ENCODE data around the gene PLIN4. TPM values are rescaled to one million over a fixed set of nuclear protein-coding genes. Genes with fewer than 3 reads are reported as not detected.

The PLIN4 gene
- total RNA-seq, 2 donors from 2014 or later, result 3.4 to 7.1 TPM

DNA sequence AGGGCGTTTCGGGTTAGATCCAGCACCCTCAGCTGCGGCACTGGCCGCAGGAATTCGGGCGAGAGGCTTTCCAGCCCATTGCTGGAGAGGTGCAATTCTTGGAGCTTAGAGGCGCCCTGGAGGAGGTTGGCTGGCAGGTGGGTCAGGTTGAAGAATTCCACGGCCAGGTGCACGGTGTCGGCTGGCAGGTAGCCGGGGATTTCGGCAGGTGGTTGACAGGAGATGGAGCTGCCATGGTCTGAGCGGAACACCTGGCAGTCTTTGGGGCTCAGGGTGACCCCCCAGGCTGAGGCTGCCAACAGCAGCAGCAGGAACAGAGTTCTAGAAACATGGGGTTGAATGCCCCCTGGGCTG lies 20.3 kb upstream of the PLIN4 start:
- ATAC-seq (ENCODE audit: insufficient number of reproducible peaks, low FRiP score, low read depth) (no peak), DNase-seq (ENCODE audit: low spot score) (no peak)
- H3K27me3 ChIP-seq (replicated peaks; ENCODE audit: insufficient read depth), result no peaks in the 10 kb centered on the region
- peaks cover 5% of the 10 kb centered on the region for H3K9me3 ChIP-seq
- H3K36me3 ChIP-seq, result no peaks in the 10 kb centered on the region
- H3K4me3 ChIP-seq, result no peak overlapping the region
- TF ChIP-seq, protein P1, sequence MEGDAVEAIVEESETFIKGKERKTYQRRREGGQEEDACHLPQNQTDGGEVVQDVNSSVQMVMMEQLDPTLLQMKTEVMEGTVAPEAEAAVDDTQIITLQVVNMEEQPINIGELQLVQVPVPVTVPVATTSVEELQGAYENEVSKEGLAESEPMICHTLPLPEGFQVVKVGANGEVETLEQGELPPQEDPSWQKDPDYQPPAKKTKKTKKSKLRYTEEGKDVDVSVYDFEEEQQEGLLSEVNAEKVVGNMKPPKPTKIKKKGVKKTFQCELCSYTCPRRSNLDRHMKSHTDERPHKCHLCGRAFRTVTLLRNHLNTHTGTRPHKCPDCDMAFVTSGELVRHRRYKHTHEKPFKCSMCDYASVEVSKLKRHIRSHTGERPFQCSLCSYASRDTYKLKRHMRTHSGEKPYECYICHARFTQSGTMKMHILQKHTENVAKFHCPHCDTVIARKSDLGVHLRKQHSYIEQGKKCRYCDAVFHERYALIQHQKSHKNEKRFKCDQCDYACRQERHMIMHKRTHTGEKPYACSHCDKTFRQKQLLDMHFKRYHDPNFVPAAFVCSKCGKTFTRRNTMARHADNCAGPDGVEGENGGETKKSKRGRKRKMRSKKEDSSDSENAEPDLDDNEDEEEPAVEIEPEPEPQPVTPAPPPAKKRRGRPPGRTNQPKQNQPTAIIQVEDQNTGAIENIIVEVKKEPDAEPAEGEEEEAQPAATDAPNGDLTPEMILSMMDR (IDR thresholded peaks at IDR 0.05), result no peak
- peaks cover 0 to 11% of the 10 kb centered on the region in 2 donors for H3K4me1 ChIP-seq (ENCODE audit: control insufficient read depth in 1 of 2, low read depth in 2 of 2)
- no peak overlapping the region for H3K27ac ChIP-seq

DNA sequence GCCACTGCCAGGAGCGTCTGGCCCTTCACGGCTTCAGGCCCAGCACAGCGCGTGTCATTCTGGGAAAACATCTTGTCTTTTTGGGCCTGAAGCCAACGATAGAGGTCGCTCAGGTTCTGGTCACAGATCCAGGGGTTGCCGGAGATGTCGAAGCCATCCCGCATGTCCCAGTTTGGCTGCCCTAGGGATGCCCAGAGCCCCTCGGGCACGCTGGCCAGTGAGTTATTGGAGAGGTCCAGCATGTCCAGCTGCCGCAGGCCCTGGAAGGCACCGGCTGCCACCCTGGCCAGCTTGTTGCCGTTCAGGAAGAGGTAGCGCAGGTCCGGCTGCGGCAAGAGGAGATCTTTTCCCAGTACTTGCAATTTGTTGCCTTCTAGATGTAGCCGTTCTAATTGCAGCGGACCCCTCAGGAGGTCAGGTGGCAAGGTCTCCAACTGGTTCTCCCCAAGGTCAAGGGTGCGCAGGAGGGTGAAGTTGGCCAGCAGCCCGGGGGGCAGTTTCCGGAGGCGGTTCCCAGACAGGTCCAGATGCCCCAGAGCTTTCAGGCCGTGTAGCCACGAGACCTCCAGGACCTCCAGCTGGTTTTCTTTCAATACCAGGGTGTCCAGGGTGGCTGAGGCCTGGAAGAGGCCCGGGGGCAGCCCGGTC lies 19.8 kb upstream of the PLIN4 start:
- Histone ChIP-seq H3K27ac (no peak overlapping the region), H3K4me1 (ENCODE audit: control insufficient read depth in 1 of 2, low read depth in 2 of 2) (peaks cover 0 to 11% of the 10 kb centered on the region in 2 donors), H3K4me3 (no peak overlapping the region), H3K9me3 (peaks cover 5% of the 10 kb centered on the region), H3K27me3 (replicated peaks; ENCODE audit: insufficient read depth) (no peaks in the 10 kb centered on the region), H3K36me3 (no peaks in the 10 kb centered on the region)
- ATAC-seq (ENCODE audit: insufficient number of reproducible peaks, low FRiP score, low read depth) (no peak), DNase-seq (ENCODE audit: low spot score) (no peak)
- TF ChIP-seq, protein P1 (IDR thresholded peaks at IDR 0.05), result no peak

DNA sequence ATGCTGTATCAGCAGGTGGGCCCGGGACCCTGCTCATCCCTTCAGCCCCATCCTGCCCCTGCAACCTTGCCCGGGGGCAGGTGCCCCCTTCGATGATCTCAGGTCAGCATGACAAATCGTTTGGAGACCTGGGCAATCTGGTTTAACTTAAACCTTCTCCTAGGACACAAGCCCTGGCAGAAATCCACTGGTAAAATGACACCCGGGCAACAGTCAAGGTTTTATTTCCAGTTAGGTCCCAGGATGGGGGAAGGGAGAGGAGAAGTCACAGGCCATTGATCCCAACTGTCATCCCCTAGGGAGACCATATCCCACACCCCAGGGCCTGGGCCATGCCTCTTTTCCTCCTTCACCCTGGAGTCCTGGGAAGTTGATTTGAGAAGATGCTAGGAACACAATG lies 18.5 kb upstream of the PLIN4 start:
- DNase-seq (ENCODE audit: low spot score) (no peak), ATAC-seq (ENCODE audit: insufficient number of reproducible peaks, low FRiP score, low read depth) (no peak)
- H3K36me3 ChIP-seq, result no peaks in the 10 kb centered on the region
- H3K27me3 ChIP-seq (replicated peaks; ENCODE audit: insufficient read depth), result no peaks in the 10 kb centered on the region
- TF ChIP-seq, protein P1 (IDR thresholded peaks at IDR 0.05), result no peak
- H3K4me3 ChIP-seq, result no peak overlapping the region
- H3K27ac ChIP-seq, result no peak overlapping the region
- H3K9me3 ChIP-seq, result peaks cover 5% of the 10 kb centered on the region
- peaks cover 0 to 11% of the 10 kb centered on the region in 2 donors for H3K4me1 ChIP-seq (ENCODE audit: control insufficient read depth in 1 of 2, low read depth in 2 of 2)

DNA sequence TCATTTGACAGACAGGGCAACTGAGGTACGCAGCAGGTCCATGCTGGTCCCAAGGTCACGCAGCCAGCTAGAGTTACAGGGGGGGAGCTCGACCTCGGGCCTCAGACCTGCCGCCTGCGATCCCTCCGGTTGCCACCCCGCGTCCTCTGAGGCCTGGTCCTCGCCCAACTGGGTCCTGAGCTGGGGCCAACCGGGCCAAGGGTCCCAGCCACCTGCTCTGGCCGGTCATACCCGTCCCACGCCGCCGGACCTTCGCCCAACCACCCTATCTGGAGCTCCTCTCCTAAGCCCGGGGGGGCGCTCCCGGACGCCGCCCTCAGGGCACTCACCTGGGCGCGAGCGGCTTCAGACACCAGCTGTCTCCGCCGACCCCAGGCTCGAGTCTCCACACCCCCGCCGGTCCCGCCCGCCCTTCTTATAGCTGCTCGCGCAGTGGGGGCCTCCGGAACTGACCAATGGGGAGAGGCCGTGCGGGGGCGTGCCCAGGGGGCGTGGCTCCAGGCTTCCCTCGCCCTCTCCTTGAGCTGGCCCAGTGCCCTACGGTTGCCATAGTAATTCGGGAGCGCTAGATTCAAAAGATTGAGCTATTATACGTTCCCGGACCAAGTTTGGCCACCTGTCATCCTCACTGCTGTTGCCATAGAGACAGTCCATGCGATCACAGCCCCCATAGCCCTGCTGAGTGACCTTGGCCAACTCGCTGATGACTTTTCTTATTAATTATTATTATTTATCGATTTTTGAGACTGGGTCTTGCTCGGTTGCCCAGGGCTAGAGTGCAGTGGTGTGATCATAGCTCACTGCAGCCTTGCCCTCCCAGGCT lies 16.8 kb upstream of the PLIN4 start, which contains the start of gene PLIN5:
Gene PLIN5, minus strand, starts transcription at position 389 of the 823 bp plus-strand sequence. CDS start 1,150 bp downstream, outside the sequence.
- Histone ChIP-seq H3K9me3 (no peaks in the 10 kb centered on the region), H3K36me3 (no peaks in the 10 kb centered on the region), H3K27ac (no peak within 1 kb of the TSS), H3K4me1 (ENCODE audit: control insufficient read depth in 1 of 2, low read depth in 2 of 2) (peaks cover 0 to 11% of the 10 kb centered on the region in 2 donors), H3K27me3 (replicated peaks; ENCODE audit: insufficient read depth) (no peaks in the 10 kb centered on the region), H3K4me3 (peak within 1 kb of the TSS; percentile 35)
- TF ChIP-seq, protein P1 (IDR thresholded peaks at IDR 0.05), result no peak
- DNase-seq (ENCODE audit: low spot score), result no peak
- ATAC-seq (ENCODE audit: insufficient number of reproducible peaks, low FRiP score, low read depth), result no peak

DNA sequence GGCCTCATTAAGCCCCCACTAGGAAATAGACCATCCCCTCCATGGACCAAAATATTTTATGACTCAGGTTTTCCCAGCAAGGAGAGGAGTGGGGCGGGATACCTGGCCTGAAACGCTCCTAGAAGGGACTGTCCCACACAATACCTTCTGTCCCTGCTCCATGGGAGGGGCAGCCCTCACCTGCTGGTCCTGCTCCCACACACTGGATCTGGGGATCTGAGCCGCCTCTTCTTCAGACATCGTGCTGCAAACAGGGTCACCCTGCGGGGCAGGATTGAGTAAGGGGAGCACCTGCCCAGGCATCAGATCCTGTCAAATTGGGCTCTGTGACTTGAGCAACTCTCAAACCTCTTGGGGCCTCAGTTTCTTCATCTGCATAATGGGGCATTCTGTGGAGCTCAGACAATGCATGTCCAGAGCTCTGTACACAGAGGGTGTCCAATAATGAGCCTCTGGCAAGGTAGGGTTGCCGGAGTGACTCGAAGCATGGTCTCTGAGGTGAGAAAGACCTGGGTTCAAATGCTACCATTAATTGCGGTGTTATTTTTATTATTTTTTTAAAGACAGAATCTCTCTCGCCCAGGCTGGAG lies 15.6 kb upstream of the PLIN4 start:
- no peak overlapping the region for H3K4me3 ChIP-seq
- no peak overlapping the region for H3K27ac ChIP-seq
- H3K4me1 ChIP-seq (ENCODE audit: control insufficient read depth in 1 of 2, low read depth in 2 of 2), result peaks cover 0 to 11% of the 10 kb centered on the region in 2 donors
- no peak for ATAC-seq (ENCODE audit: insufficient number of reproducible peaks, low FRiP score, low read depth)
- no peaks in the 10 kb centered on the region for H3K27me3 ChIP-seq (replicated peaks; ENCODE audit: insufficient read depth)
- TF ChIP-seq, protein P1 (IDR thresholded peaks at IDR 0.05), result no peak
- H3K36me3 ChIP-seq, result no peaks in the 10 kb centered on the region
- DNase-seq (ENCODE audit: low spot score), result no peak
- no peaks in the 10 kb centered on the region for H3K9me3 ChIP-seq

All from thoracic aorta (tissue), 2 donors.